NCI-H2196 treated with DMSO at 0.1 percent for 48 hours (cell line): ENCODE measurements around the gene MAK.
"Not testable (repeated sequence)": the region's sequence is repeated elsewhere in the genome, so short reads cannot be mapped to it uniquely, and the experiment has no call there.

Experiments
- DNase-seq: peaks from one replicate; lab custom pipeline; 2025; ENCODE audit not compliant: unreplicated experiment; lab: John Stamatoyannopoulos, UW

Gene MAK

DNA sequence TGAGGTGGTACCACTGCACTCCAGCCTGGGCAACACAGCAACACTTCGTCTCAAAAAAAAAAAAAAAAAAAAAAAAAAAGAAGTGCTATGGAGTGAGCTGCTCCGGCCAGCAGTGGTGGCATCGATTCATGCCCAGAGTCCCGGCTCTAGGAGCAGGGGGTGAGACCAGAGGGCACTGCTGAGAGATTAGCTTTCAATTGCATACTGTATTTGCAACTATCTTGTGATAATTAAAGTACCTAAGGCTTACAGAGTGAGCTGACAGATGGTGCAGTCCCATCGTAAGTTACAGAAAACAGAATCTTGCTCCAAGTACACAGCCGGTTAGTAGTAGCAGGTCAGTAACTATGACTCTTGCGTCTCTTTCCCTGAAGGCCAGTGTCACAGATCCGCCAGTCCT lies 59.3 kb downstream of the MAK start:
- no peak for DNase-seq

- no peak for DNase-seq
These were observed 60.1 kb downstream of the MAK start for GRCh38 chr6:10778230-10778629.

DNA sequence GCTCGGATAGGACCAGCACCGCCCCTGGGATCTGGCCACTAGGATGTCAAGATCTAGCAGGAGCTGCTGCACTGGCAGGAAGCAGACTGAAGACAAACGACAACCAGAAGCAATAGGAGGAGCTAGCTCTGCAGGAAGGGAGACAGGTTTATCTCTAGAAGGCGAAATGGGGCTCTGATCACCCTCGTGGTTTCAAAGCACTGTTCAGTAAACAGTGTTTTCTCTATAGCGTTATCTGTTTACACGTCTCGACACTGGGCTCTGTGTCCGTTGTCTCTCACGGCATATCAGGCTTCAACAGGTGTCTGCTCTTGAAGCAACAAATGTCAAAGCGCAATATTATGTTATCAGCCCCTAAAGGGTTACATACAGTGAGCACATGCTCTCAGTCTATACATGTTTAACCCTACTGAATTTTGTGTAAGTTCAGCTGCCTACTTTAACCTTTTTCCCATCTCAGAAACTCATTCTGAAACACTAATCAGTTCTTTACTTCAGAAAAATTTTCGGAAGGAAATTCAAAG lies 66.9 kb downstream of the MAK start:
- no peak for DNase-seq

GRCh38 chr6:10769419-10769818 lies 68.9 kb downstream of the MAK start:
- no peak for DNase-seq

DNA sequence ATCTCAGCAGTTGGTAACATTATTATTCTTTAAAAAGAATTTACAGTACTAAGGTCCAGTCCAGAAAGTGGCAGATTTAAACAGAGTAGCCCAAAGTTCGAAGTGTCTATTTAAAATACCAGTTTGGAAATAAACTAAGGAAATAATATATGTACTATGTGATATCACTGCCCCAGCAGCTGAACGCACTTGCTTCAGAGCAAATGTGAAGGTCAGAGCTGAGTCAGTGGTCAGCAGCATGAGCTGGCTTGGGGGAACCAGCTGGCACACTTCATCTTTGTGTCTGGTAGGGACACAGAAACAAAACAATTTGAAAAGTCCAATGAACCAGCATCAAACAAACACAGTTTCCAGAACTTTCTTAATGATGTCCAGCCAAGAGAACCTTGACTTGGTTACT lies 75.3 kb downstream of the MAK start:
- DNase-seq: no peak

- no peak for DNase-seq
These were observed 78.4 kb downstream of the MAK start for GRCh38 chr6:10759884-10760329.

DNA sequence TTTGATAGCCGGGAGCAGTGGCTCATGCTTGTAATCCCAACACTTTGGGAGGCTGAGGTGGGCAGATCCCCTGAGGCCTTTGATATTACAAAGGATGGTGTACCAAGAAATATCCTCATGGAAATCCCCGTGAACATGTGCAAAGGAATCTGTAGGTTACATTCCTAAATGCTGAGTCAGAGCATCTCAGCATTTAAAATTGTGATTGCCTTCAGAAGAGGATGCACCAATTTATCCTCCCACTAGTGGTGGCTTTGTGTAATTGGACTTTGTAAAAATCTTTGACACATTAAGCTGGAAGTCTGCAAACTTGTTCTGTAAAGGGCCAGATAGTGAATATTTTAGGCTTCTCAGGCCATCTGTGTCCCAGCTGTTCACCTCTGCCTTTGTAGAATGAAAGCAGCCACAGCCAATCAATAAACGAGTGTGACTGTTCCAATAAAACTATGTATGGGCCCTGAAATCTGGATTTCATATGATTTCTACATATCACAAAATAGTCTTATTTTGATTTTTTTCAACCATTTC lies 79.0 kb downstream of the MAK start:
- no peak for DNase-seq

GRCh38 chr6:10756085-10756484 lies 82.3 kb downstream of the MAK start:
- no peak for DNase-seq

DNA sequence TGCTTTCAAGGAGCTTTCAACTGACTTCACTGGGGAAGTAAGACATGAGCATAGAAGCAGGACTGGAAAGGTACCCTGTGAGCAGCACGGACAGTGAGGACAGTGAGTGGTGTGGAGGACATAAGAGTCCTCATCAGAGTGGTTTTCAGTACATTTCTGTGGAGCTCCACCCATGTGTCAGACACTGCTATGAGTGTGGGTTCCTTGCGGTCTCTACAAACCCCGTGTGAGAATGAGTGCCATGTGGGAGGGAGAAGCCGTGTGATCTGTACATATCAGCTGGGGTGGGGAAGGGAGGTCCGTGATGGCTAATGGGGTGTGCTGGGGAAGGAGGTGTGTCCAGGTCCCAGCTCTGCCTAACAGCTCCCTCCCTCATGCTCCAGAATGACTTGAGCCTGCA lies 86.6 kb downstream of the MAK start:
- DNase-seq: not testable (repeated sequence)

DNA sequence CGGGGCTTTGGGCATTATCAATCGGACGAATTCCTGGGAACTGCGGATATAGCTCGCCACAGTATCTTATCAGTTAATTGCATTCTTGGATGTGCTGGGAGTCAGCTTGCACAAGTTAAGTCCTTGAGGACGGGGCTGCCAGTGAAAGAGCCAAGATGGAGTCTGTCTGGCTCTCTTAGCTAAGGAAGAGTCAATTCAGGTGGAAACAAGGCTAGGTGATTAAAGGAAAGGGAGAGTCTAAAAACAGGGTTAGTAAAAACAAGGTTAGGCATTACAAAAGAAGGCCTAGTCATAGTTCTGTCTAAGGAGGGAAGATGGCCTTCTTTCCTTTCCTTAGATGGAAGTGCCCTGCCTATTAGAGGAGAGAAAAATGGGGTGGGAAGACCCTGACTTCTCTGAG lies 87.8 kb downstream of the MAK start:
- not testable (repeated sequence) for DNase-seq

- DNase-seq: no peak
These were observed 88.6 kb downstream of the MAK start for GRCh38 chr6:10749734-10750133.

GRCh38 chr6:10747251-10747972 lies 90.9 kb downstream of the MAK start, which contains the start of gene TMEM14B:
TMEM14B (plus strand) TSS chr6:10747805; CDS start chr6:10749246, 1,441 bp downstream.
- peak; percentile 100 for DNase-seq

- no peak for DNase-seq
These were observed 91.5 kb downstream of the MAK start for GRCh38 chr6:10746915-10747250.

DNA sequence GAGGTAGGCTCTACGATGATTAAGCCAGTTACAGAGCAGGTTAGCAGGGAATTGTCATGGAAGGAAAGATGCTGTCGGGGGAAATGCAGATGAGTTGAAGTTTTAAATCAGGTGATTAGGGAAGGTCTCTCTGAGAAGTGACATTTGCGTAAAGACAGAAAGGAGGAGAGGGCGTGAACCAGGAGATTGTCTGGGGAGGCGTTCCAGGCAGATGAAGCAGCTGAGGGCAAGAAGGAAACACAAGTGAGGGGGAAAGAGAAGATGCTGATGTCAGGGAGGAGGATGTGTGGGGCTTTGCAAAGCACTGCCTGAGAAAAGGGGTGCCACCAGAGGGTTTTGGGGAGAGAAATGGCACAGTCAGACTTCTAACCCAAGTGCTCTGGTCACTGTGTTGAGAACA lies 93.2 kb downstream of the MAK start:
- no peak for DNase-seq

- no peak for DNase-seq
These were observed 94.8 kb downstream of the MAK start for GRCh38 chr6:10743515-10743914.

GRCh38 chr6:10742251-10742650 lies 96.1 kb downstream of the MAK start:
- DNase-seq: no peak

GRCh38 chr6:10741643-10742042 lies 96.7 kb downstream of the MAK start:
- DNase-seq: not testable (repeated sequence)

GRCh38 chr6:10740061-10740460 lies 98.3 kb downstream of the MAK start:
- no peak for DNase-seq

GRCh38 chr6:10736731-10737130 lies 101.6 kb downstream of the MAK start:
- no peak for DNase-seq

GRCh38 chr6:10733863-10734262 lies 104.5 kb downstream of the MAK start:
- no peak for DNase-seq

DNA sequence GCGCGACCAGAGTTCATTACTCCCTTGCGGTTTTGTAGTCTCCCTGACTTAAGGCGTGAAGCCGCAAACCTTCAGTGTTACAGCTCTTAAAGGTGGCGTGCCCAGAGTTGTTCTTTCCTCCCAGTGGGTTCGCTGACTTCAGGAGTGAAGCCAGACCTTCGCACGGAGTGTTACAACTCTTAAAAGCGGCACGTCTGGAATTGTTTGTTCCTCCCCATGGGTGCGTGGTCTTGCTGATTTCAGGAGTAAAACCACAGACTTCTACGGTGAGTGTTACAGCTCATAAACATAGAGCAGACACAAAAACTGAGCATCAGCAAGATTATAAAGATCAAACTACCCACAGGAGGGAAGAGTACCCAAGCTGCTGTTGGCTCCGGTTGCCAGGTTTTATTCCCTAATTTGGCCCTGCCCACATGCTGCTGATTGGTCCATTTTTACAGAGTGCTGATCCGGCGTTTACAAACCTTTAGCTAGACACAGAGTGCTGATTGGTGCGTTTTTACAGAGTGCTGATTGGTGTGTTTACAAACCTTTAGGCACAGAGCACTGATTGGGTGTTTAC lies 105.1 kb downstream of the MAK start:
- DNase-seq: no peak

- no peak for DNase-seq
These were observed 108.1 kb downstream of the MAK start for GRCh38 chr6:10730254-10730653.
